Measurements from ENCODE around the gene AGAP1.

DNA sequence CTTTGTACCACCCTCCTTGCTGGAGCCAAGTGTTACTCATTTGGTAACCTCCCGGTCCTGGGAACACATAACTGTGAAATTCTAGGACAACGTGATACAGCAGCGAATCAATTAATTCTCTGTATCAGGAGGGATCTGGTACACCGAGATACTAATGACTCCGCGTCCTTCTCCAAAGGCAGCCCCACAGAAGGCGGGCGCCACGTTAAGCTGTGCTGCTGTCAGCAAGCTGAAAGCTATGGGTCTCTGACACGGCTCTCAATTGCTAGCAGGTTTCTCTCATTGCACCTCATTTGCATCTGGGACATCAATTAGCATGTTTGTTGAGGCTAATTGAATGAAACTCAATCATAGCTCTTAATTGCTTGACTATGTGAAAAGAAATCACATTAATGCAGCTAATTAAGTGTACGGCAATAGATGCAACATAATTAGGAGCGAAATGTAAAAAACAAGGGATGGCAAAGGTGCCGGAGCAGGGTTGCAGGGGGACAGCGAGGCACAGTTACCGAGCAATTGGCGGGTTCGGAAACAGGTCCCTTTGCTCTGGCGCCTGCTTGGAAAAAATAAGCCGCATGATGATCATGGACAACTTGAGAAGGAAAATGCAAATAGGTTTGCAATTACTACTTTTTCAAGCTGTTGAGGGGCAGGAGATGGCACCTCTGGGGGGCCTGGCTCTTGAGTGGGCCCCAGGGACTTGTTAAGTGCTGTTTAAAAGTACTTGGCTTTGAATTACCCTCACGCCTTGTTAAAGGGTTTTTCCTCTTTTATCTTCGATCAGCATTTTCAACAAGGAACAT, 410.1 kb downstream of the AGAP1 start:
- TF ChIP-seq POLR2A (IDR thresholded peaks at IDR 0.05; ENCODE audit: low read depth, low read length) (no peak), POLR2AphosphoS5 (IDR thresholded peaks at IDR 0.05; ENCODE audit: low read depth, low read length) (no peak), TAF1 (IDR thresholded peaks at IDR 0.05; ENCODE audit: low read depth, low read length) (no peak)
